Activated gamma-delta T cell treated with anti-CD3 and anti-CD28 coated beads, Interleukin-2, amount 50 U/mL, for 16 hours (primary cell): ENCODE results near the gene NOX3.

Source experiments
- DNase-seq: peaks from one replicate; pipeline ENCODE4 v3.0.0-alpha.2; 2020; ENCODE audit warnings: low read depth

NOX3 gene

GRCh38 chr6:155399062-155399744, 56.4 kb downstream of the NOX3 start:
- DNase-seq, result no peak

DNA sequence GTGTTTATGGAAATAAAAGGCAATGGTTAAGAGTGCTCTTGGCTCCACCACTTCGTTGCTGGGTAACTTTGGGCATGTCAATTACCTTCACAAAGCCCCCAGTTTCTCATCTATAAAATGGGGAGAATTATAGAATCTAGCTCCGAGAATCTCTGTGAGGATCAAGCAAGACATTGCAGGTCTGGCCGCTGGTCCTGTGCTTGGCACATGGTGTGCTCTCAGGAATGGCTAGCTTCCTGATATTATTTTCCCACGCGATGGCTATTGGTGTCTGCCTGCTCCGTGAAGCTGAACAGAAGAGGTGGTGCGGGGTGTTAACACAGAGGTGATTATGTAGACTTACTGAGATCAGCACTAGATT, 57.0 kb downstream of the NOX3 start:
- DNase-seq, result no peak

DNA sequence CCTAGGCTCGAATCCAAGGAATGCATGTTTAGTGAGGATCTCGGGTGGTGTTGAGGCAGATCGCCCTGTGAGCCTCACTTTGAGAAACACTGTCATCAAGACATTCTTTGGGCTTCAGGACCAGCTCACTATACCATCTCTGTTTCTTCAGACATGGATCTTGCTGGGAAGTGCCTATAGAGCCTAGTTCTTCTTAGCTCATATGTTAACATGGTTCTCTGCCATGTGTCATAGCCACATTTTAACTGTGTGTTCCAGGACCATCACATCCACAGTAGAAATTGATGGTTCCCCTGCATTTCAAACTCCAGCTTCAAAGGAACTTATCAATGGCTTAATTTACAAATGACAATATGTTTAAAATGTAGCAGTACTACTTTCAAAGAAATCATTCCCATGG, 57.4 kb downstream of the NOX3 start:
- no peak for DNase-seq

DNA sequence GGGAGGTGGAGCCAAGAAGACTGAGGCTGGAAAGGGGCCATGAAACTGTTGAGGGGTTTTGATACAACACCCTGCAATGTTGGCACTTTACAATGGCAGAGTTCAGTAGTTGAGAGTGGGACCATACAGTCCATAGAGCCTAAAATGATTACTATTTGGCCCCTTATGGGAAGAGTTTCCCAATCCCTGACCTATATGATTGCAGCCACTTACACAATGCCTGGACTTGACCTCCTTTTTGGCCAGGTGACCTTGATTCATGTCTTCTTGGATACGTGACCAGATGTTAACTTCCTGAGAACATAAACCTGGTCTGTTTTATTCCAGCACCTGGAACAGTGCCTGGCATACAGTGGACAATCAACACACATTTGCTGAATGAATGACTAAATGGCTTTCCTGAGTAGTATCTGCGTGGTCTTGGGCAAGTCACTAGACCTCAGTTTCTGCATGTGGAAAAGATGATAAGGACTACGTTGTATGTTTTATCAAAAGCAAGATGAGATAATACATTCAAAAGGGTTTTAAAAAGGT, 58.4 kb downstream of the NOX3 start:
- DNase-seq, result no peak

- no peak for DNase-seq
Measured at GRCh38 chr6:155396605-155397004, 59.0 kb downstream of the NOX3 start.

GRCh38 chr6:155395339-155395738, 60.3 kb downstream of the NOX3 start:
- no peak for DNase-seq

GRCh38 chr6:155389130-155389529, 66.5 kb downstream of the NOX3 start:
- DNase-seq, result no peak

DNA sequence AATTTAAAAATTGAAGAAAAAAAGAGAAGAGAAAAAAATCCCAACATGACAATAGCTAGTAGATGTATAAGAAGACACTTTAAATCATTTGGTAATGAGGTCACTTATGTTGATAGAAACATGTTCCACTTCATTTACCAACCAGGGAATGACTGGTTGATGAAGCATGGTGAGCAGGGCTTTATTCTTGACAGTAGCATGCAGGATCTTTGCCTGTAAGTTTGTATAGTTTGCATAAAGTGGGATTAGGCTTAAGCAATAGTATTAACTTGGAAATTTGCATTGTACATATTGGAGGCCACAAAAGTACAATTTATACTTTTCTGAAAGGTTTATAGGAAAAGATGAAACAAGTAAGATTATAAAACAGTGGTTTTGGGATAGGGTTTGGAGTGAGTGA, 67.0 kb downstream of the NOX3 start:
- no peak for DNase-seq

- no peak for DNase-seq
Measured at GRCh38 chr6:155387481-155387880, 68.2 kb downstream of the NOX3 start.

DNA sequence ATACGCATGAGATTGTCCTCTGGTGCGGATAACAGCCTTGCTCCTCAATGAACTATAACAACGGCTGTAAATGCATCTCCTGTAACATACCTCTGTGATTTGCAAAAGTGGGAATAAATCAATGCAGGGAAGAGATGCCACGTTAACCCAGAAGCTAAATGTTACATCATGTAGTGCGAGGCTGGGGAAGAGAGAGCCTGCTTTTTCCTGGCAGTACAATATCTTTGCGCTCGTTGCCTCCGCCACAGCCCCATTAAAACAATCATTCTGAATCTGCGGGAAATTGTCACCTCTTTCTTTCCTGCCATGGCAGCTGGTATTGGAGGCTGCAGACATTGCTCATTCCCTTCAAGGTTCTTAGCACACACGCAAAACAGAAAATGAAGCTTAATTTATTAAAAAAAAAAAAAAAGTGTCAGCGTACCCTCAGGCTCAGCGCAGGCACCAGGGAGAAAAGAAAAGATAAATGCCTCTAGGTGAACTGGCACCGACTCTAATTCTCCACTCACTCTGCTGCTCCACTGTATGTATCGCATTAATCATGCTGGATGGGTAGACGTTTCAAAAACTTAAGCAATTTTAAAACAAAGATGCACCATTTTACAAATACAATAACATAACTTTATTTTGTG, 71.2 kb downstream of the NOX3 start:
- DNase-seq, result no peak

DNA sequence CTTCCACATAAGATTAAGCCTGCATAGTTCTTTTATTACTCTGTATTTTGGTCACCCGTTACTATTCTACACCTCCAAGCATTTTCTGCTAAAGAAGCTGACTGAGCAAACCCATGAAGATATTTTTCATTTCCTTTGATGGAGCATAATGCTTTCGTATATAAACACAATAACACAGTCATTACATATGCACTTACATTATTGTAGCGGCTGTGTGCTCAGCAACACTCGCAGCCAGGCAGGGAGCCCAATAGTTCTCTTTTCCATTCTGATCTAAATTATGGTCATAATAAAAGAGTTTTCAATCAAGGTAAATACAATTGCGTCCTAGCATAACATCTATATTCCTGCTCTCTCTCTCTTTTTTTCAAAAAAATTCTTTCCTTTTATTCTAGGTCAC, 71.7 kb downstream of the NOX3 start:
- no peak for DNase-seq

DNA sequence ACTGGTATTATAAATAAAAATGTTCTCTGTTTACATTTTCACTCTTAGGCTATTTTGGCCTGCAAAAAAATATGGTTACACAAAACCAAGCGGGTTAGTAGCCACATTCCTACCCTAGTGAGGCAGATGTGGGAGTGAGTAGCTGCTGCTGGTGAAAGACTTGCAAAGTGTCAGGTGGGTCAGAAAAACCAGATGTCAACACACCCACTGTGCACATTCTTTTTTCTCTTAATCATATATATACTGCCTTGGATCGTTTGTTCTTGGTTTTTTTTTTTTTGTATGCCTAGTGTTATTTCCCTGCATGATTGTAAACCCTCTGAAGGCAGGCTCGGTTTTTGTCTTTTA, 73.3 kb downstream of the NOX3 start:
- DNase-seq, result no peak

DNA sequence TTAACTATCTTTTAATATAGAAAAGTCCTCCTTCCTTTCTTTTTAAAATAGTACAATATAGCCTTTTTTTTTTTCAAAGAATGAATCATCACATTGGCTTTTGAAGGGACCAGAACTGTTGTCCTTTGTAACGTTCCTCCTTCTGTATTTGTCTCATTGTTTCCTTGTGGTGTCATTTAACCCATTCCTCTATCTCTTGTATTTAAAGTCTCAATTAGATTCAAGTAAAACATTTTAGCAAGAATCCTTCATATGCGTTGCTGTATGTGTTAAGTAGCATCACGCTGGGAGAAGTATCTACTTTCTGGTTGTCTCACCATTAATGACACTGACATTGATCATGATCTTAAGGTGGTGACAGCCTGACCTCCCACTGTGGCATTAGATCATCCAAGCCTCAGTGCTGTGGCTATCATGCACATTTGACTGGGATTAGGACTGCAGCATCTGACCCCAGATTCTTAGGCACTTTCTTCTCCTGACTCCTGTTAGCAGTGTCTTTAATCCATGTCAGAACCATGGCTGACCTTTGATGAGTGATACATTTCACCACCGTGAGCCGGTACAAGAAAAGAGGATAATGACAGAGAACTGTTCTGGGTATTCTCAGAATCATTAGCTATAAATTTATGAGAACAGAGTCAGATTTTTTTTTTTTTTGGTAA, 73.8 kb downstream of the NOX3 start:
- no peak for DNase-seq

- DNase-seq, result no peak
Measured at GRCh38 chr6:155380666-155381332, 74.8 kb downstream of the NOX3 start.

- no peak for DNase-seq
Measured at GRCh38 chr6:155378724-155379123, 76.9 kb downstream of the NOX3 start.

GRCh38 chr6:155378276-155378675, 77.4 kb downstream of the NOX3 start:
- DNase-seq, result no peak

DNA sequence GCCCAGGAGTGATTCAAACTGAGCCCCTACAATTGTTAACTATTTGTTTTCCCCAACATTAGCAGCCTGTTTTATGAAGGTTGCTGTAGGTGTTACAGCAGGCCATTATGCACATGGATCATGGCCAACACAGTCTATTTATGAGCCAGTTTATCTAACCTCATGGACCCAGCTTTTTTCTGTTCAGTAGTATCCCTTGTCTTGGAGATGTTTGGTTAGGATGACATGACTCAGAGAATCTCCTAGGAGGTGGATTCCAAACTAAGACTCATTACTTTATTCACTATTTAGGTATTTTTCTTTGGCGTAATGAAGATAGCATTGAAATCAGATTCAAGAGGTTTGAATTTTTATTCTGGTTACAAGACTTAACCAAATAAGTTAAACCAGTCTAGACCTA, 78.6 kb downstream of the NOX3 start:
- DNase-seq, result no peak

DNA sequence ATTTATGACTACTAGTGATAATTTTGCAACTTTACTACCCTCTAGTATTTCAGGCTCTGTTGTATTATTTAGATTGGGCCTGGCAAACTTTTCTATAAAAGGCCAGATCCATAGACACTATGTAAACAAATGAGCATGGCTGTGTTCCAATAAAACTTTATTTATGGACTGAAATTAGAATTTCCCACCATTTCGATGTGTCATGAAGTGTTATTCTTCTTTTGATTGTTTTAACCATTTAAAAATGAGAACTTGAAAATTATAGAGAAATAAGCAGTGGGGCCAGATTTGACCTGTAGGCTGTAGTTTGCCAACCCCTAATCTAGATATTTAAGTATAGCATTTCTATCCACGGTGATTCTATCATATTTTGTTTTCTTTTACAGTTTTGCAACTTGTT, 79.8 kb downstream of the NOX3 start:
- no peak for DNase-seq

DNA sequence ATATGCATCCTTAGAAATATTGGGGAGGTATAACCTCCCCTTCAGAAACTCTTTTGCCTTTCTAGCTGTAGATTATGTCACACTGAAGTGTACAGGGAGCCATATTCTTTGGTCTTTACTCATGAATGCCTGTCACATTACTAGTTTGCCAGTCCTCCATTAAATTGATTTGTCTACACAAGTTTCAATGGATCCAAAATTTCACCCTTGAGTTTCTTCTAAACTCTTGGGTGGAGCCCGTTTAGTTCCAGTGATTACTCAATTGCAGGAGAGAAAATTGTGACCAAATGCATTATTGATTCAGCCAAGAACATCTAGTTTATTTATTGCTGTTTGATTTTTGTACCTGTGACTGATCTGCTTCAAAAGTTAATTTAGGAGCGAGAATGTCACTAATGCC, 81.0 kb downstream of the NOX3 start:
- no peak for DNase-seq

- DNase-seq, result no peak
Measured at GRCh38 chr6:155373276-155373675, 82.4 kb downstream of the NOX3 start.

DNA sequence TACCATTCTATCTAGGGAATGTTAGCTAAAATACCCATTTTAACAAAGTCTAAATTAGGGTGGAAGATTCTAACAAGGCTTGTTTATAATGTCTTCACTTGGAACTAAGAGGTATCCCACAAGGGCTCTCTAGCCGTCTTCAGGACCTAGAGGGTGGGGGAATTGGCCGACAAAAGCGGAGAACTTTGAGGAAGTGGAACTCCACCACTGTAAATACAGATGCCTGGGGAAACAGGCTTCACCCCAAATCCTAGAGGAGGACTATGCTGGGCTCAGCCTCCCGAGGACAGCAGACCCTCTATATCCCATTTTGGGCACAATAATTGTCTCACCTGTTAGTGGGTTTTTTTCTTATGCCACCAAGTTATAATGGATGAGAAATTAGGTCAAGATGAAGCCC, 83.4 kb downstream of the NOX3 start:
- DNase-seq, result no peak

DNA sequence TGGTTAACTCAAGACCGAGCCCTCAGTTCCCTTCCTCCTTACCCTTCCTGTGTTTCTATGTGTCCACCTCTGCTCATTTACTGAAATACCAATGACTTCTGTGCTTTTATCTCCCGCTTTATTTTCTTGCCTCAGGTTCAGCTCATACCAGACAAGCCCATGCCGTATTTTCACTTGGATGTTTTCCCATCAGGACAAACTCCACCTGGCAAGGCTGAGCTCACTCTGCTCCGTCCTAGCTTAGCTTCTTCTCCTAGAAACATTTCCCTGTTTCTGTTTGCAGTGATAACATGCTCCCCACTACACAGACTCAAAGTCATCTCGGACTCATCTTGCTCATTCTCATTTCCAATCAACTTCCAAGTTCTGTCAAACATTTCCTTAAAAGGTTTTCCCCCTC, 84.4 kb downstream of the NOX3 start:
- DNase-seq, result no peak

DNA sequence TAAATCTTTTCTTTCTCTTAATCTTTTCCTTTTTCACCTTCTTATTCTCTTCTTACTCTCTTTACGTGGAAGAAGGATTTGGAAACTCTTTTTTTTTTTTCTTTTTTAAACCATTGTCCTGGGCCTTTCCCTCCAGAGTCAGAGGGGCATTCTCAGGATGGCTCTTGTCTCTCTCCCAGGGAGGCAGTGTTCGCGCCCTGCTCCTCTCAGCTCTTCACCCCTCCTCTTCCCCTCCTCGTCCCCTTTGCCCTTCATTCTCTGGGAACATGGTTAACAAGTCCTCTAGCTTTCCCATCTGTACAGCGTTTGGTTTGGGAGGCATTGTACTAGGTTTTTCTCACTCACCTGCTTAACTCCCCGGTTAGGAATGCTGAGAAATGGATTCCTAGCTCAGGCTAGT, 89.3 kb downstream of the NOX3 start:
- DNase-seq, result no peak
